ACHN (cell line): ENCODE results near the gene KRT2.

ENCODE experiments used
- DNase-seq: peaks from one replicate; pipeline ENCODE4 v3.0.0-alpha.2; 2015
- in situ Hi-C: cut with HindIII; loops from 2 replicates; pipeline ENCODE4 v1.10.0; 2017; ENCODE audit warnings: low sequenced_read_pairs, low pct_ligation_motif_present, low pct_unique_long_range_greater_than_20kb

The KRT2 gene

GRCh38 chr12:52608826-52609630 lies 43.0 kb downstream of the KRT2 start:
- in situ Hi-C loops, result no loop called here
- no peak for DNase-seq

GRCh38 chr12:52608161-52608560 lies 43.9 kb downstream of the KRT2 start:
- in situ Hi-C loops, result no loop called here
- DNase-seq, result no peak

GRCh38 chr12:52607314-52607713 lies 44.7 kb downstream of the KRT2 start:
- in situ Hi-C loops, result no loop called here
- no peak for DNase-seq

GRCh38 chr12:52606581-52607218 lies 45.3 kb downstream of the KRT2 start:
- no peak for DNase-seq
- in situ Hi-C loops, result no loop called here

- in situ Hi-C loops, result no loop called here
- no peak for DNase-seq
Measured at GRCh38 chr12:52606096-52606495, 45.9 kb downstream of the KRT2 start.

- in situ Hi-C loops, result no loop called here
- no peak for DNase-seq
Measured at GRCh38 chr12:52605542-52605941, 46.5 kb downstream of the KRT2 start.

GRCh38 chr12:52604859-52605258 lies 47.2 kb downstream of the KRT2 start:
- DNase-seq, result no peak
- in situ Hi-C loops, result no loop called here

- no peak for DNase-seq
- in situ Hi-C loops, result no loop called here
Measured at GRCh38 chr12:52603314-52603713, 48.7 kb downstream of the KRT2 start.

GRCh38 chr12:52602552-52602951 lies 49.5 kb downstream of the KRT2 start:
- DNase-seq, result no peak
- in situ Hi-C loops, result no loop called here

- in situ Hi-C loops, result no loop called here
- DNase-seq, result no peak
Measured at GRCh38 chr12:52601671-52602070, 50.3 kb downstream of the KRT2 start.

GRCh38 chr12:52600941-52601481 lies 51.0 kb downstream of the KRT2 start, which contains the start of gene KRT72:
KRT72 (minus strand) TSS chr12:52601463; CDS start chr12:52601452, 11 bp downstream.
- no peak for DNase-seq
- in situ Hi-C loops, result no loop called here

GRCh38 chr12:52600475-52600874 lies 51.5 kb downstream of the KRT2 start:
- in situ Hi-C loops, result no loop called here

GRCh38 chr12:52600071-52600470 lies 51.9 kb downstream of the KRT2 start:
- no peak for DNase-seq
- in situ Hi-C loops, result no loop called here

More at GRCh38 chr12:52600475-52600874, 51.5 kb downstream of the KRT2 start:
- no peak for DNase-seq

GRCh38 chr12:52598966-52599365 lies 53.0 kb downstream of the KRT2 start:
- in situ Hi-C loops, result loop anchor here (25.0 kb wide), 1 partner anchor 263 kb away; no protein-coding TSS in a partner anchor
- no peak for DNase-seq
